PC-9 (cell line): ENCODE results near the gene HYAL1.

ENCODE experiments used
- EZH2 ChIP-seq: fragments of 200-600 bp; sonication (generic); IDR thresholded peaks from 2 replicates; pipeline ENCODE4 v1.8.0; 2017; ENCODE audit warnings: antibody characterized with exemption, low read depth
- TF ChIP-seq, protein P1 (sequence below): fragments of 200-600 bp; sonication (generic); conservative IDR thresholded peaks from 2 replicates; pipeline ENCODE4 v1.6.1; 2017; ENCODE audit warnings: mixed run types, antibody characterized with exemption, mild to moderate bottlenecking, moderate library complexity

DNA sequence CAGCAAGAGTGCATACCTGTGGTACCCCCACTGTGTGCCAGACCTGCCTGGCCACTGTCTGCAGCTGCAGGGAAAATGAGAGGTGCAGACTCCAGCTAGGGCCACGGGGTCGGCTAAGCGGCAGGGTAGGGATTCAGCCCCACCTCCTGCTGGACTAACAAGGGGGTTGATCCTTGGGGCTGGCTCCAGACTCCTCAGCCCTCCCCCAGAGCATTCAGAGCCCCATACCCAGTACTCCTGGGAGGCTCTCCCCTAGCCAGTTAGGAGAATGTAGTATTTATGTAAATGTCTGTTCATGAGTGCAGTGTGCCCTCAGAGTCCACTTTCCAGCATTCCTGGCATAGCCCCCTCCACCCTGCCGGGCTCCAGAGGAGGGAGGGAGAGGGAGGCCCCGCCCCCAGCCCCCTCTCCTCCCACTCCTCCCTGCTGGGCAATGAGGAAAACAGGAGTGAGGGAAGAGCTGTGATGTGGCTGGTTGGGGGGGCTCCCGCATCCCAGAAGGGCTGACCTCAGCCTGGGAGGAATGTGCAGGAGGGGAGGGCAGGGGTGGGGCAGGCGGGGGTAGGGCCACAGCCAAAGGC, 38.9 kb downstream of the HYAL1 start:
- TF ChIP-seq, protein P1, sequence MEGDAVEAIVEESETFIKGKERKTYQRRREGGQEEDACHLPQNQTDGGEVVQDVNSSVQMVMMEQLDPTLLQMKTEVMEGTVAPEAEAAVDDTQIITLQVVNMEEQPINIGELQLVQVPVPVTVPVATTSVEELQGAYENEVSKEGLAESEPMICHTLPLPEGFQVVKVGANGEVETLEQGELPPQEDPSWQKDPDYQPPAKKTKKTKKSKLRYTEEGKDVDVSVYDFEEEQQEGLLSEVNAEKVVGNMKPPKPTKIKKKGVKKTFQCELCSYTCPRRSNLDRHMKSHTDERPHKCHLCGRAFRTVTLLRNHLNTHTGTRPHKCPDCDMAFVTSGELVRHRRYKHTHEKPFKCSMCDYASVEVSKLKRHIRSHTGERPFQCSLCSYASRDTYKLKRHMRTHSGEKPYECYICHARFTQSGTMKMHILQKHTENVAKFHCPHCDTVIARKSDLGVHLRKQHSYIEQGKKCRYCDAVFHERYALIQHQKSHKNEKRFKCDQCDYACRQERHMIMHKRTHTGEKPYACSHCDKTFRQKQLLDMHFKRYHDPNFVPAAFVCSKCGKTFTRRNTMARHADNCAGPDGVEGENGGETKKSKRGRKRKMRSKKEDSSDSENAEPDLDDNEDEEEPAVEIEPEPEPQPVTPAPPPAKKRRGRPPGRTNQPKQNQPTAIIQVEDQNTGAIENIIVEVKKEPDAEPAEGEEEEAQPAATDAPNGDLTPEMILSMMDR = no peak
- TF ChIP-seq EZH2 = no peak
